HEK293 (cell line): ENCODE results near the gene STRBP.

Experiments
- CTCF ChIP-seq: fragments of 450-650 bp; formaldehyde crosslinking; IDR thresholded peaks from 2 replicates; pipeline ENCODE4 v1.5.1; 2016; ENCODE audit warnings: missing biosample characterization, missing genetic modification characterization
- PBX3 ChIP-seq: sonication (generic); formaldehyde crosslinking; IDR thresholded peaks from 2 replicates; pipeline ENCODE4 v1.8.1; 2022; ENCODE audit warnings: mild to moderate bottlenecking, moderate library complexity, missing genetic modification reagents
- PRDM1 ChIP-seq: fragments of 450-650 bp; formaldehyde crosslinking; IDR thresholded peaks from 2 replicates; pipeline ENCODE4; 2016; ENCODE audit warnings: missing biosample characterization, missing genetic modification characterization
- REST ChIP-seq: fragments of 450-650 bp; formaldehyde crosslinking; IDR thresholded peaks from 2 replicates; pipeline ENCODE4 v1.5.1; 2016; ENCODE audit warnings: missing biosample characterization, missing genetic modification characterization
- TCF7L2 ChIP-seq: IDR thresholded peaks from 2 replicates; pipeline ENCODE4 v1.6.1; 2011; ENCODE audit warnings: low read depth, mild to moderate bottlenecking, inconsistent platforms, low read length, moderate library complexity, borderline replicate concordance
- TRIM28 ChIP-seq: IDR thresholded peaks from 2 replicates; pipeline ENCODE4 v1.6.1; 2011; ENCODE audit warnings: low read length, control low read depth, borderline replicate concordance
- ZBTB1 ChIP-seq: fragments of 450-650 bp; formaldehyde crosslinking; IDR thresholded peaks from 2 replicates; pipeline ENCODE4 v1.5.1; 2016; ENCODE audit warnings: missing biosample characterization, missing genetic modification characterization
- ZBTB49 ChIP-seq: fragments of 450-650 bp; formaldehyde crosslinking; IDR thresholded peaks from 2 replicates; pipeline ENCODE4 v1.5.1; 2016; ENCODE audit warnings: missing biosample characterization, missing genetic modification characterization, low read depth
- ZNF133 ChIP-seq: fragments of 450-650 bp; formaldehyde crosslinking; IDR thresholded peaks from 2 replicates; pipeline ENCODE4 v1.5.1; 2016; ENCODE audit warnings: missing biosample characterization, missing genetic modification characterization
- ZNF280D ChIP-seq: fragments of 450-650 bp; formaldehyde crosslinking; IDR thresholded peaks from 2 replicates; pipeline ENCODE4 v1.5.1; 2016; ENCODE audit warnings: missing biosample characterization, missing genetic modification characterization
- ZNF350 ChIP-seq: fragments of 450-650 bp; formaldehyde crosslinking; IDR thresholded peaks from 2 replicates; pipeline ENCODE4 v1.5.0; 2017; ENCODE audit warnings: missing biosample characterization, mild to moderate bottlenecking, missing genetic modification characterization
- ZNF580 ChIP-seq: fragments of 450-650 bp; formaldehyde crosslinking; IDR thresholded peaks from 2 replicates; pipeline ENCODE4 v1.5.1; 2016; ENCODE audit warnings: missing biosample characterization, missing genetic modification characterization
- ZNF639 ChIP-seq: fragments of 450-650 bp; formaldehyde crosslinking; IDR thresholded peaks from 2 replicates; pipeline ENCODE4 v1.5.1; 2016; ENCODE audit warnings: missing biosample characterization, missing genetic modification characterization
- ZSCAN23 ChIP-seq: fragments of 450-650 bp; formaldehyde crosslinking; IDR thresholded peaks from 2 replicates; pipeline ENCODE4 v1.5.1; 2016; ENCODE audit warnings: missing biosample characterization, missing genetic modification characterization

- TF ChIP-seq ZNF350 (tag by site-specific recombination) (no peak), ZNF580 (tag by site-specific recombination) (no peak), ZNF133 (no peak), CTCF (tag by site-specific recombination) (no peak), TRIM28 (no peak), ZNF280D (no peak), REST (tag by site-specific recombination) (no peak), ZNF639 (no peak), ZBTB49 (no peak), PBX3 (CRISPR knock-in tag) (no peak), ZBTB1 (no peak), ZSCAN23 (tag by site-specific recombination) (no peak), TCF7L2 (no peak), PRDM1 (tag by site-specific recombination) (no peak)
Observed at GRCh38 chr9:123099548-123099947, 168.8 kb downstream of the STRBP start.
